ENCODE data around the gene RANBP10. TPM values are rescaled to one million over a fixed set of nuclear protein-coding genes. Genes with fewer than 3 reads are reported as not detected.

Gene RANBP10
- total and polyA plus RNA-seq, 9 of the 15 experiments (the other 6 are each of a cell fraction or from before 2014, with no cell fraction given): 0.61 to 19.3 (median 5.9) TPM

DNA sequence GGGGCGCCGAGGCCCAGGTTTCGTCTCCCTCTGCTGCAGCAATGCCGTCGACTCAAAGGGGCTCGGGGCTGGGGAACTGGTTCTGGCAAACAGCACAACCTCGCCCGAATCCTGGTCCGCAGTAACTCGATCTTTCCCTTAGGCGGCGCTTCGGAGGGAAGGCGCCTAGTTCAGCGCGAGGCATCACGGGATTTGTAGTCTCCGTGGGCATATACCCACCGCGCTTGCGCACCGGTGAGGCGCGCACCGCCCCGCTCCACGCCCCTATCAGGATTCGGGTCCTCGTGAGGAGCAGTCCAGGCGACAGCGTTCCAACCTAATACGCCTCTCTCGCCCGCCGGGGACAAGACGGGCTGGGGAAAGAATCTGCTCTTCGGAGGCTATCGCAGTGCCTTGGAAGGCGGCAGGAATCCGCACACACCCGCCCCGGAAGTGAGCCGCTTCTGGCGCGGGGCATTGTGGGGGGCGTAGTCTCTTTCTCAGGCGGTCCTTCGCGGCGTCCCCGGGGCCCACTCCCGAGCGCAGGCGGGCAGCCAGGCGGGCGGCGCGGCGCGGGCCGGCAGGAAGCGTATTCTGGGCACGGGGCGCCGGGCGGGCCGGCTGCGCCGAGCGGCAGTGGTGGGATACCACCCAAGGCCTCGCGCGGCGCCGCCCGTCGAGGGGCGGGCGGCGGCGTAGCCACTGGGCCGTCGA lies 35.6 kb upstream of the RANBP10 start, which contains the start of gene THAP11 (continued):
- TF ChIP-seq E2F3 (CRISPR knock-in tag; IDR thresholded peaks at IDR 0.05): no peak; the same call in 1 of the 2 replicates
- no peak for TF ChIP-seq KDM2B (CRISPR knock-in tag; IDR thresholded peaks at IDR 0.05)
- TF ChIP-seq, protein P1, sequence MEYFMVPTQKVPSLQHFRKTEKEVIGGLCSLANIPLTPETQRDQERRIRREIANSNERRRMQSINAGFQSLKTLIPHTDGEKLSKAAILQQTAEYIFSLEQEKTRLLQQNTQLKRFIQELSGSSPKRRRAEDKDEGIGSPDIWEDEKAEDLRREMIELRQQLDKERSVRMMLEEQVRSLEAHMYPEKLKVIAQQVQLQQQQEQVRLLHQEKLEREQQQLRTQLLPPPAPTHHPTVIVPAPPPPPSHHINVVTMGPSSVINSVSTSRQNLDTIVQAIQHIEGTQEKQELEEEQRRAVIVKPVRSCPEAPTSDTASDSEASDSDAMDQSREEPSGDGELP (CRISPR knock-in tag; IDR thresholded peaks at IDR 0.05; ENCODE audit: borderline replicate concordance): peak; percentile 77; the same call in 1 of the 2 replicates
- TF ChIP-seq TAF7 (tag; IDR thresholded peaks at IDR 0.05): no peak
- peak; percentile 95 for TF ChIP-seq ZNF143 (CRISPR knock-in tag; IDR thresholded peaks at IDR 0.05)
- no peak for TF ChIP-seq SAFB (IDR thresholded peaks at IDR 0.05; ENCODE audit: borderline replicate concordance, low read depth, low read length)
- no peak for TF ChIP-seq SREBF1 (IDR thresholded peaks at IDR 0.05; ENCODE audit: borderline replicate concordance, low read depth, low read length)
- TF ChIP-seq, protein P2, sequence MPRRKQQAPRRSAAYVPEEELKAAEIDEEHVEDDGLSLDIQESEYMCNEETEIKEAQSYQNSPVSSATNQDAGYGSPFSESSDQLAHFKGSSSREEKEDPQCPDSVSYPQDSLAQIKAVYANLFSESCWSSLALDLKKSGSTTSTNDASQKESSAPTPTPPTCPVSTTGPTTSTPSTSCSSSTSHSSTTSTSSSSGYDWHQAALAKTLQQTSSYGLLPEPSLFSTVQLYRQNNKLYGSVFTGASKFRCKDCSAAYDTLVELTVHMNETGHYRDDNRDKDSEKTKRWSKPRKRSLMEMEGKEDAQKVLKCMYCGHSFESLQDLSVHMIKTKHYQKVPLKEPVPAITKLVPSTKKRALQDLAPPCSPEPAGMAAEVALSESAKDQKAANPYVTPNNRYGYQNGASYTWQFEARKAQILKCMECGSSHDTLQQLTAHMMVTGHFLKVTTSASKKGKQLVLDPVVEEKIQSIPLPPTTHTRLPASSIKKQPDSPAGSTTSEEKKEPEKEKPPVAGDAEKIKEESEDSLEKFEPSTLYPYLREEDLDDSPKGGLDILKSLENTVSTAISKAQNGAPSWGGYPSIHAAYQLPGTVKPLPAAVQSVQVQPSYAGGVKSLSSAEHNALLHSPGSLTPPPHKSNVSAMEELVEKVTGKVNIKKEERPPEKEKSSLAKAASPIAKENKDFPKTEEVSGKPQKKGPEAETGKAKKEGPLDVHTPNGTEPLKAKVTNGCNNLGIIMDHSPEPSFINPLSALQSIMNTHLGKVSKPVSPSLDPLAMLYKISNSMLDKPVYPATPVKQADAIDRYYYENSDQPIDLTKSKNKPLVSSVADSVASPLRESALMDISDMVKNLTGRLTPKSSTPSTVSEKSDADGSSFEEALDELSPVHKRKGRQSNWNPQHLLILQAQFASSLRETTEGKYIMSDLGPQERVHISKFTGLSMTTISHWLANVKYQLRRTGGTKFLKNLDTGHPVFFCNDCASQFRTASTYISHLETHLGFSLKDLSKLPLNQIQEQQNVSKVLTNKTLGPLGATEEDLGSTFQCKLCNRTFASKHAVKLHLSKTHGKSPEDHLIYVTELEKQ (CRISPR knock-in tag; IDR thresholded peaks at IDR 0.05): no peak
- TF ChIP-seq CHD2 (IDR thresholded peaks at IDR 0.05; ENCODE audit: low read depth, low read length): no peak
- TF ChIP-seq SMARCA5 (IDR thresholded peaks at IDR 0.05): no peak
- no peak for TF ChIP-seq CREBBP (IDR thresholded peaks at IDR 0.05; ENCODE audit: low read depth, low read length)
- TF ChIP-seq NFE2 (IDR thresholded peaks at IDR 0.05; ENCODE audit: low read depth): no peak
- TF ChIP-seq, protein P3, sequence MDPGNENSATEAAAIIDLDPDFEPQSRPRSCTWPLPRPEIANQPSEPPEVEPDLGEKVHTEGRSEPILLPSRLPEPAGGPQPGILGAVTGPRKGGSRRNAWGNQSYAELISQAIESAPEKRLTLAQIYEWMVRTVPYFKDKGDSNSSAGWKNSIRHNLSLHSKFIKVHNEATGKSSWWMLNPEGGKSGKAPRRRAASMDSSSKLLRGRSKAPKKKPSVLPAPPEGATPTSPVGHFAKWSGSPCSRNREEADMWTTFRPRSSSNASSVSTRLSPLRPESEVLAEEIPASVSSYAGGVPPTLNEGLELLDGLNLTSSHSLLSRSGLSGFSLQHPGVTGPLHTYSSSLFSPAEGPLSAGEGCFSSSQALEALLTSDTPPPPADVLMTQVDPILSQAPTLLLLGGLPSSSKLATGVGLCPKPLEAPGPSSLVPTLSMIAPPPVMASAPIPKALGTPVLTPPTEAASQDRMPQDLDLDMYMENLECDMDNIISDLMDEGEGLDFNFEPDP (CRISPR knock-in tag; IDR thresholded peaks at IDR 0.05): no peak
- TF ChIP-seq RBM34 (IDR thresholded peaks at IDR 0.05; ENCODE audit: borderline replicate concordance, insufficient read depth, low read length): no peak
- no peak for TF ChIP-seq PHF21A (IDR thresholded peaks at IDR 0.05; ENCODE audit: borderline replicate concordance, low read depth)
- TF ChIP-seq FOXA1 (IDR thresholded peaks at IDR 0.05; ENCODE audit: borderline replicate concordance): no peak
- TF ChIP-seq, protein P4, sequence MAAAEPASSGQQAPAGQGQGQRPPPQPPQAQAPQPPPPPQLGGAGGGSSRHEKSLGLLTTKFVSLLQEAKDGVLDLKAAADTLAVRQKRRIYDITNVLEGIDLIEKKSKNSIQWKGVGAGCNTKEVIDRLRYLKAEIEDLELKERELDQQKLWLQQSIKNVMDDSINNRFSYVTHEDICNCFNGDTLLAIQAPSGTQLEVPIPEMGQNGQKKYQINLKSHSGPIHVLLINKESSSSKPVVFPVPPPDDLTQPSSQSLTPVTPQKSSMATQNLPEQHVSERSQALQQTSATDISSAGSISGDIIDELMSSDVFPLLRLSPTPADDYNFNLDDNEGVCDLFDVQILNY (CRISPR knock-in tag; IDR thresholded peaks at IDR 0.05): no peak
- TF ChIP-seq, protein P5, sequence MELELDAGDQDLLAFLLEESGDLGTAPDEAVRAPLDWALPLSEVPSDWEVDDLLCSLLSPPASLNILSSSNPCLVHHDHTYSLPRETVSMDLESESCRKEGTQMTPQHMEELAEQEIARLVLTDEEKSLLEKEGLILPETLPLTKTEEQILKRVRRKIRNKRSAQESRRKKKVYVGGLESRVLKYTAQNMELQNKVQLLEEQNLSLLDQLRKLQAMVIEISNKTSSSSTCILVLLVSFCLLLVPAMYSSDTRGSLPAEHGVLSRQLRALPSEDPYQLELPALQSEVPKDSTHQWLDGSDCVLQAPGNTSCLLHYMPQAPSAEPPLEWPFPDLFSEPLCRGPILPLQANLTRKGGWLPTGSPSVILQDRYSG (tag; conservative IDR thresholded peaks at IDR 0.05; ENCODE audit: low read depth): no peak
- no peak for TF ChIP-seq ATF1 (CRISPR knock-in tag; IDR thresholded peaks at IDR 0.05)
- TF ChIP-seq ATF1 (tag; IDR thresholded peaks at IDR 0.05): peak; percentile 91
